Lower leg skin (tissue), 4 donors: Measurements from ENCODE around the gene SPDYE18. TPM values are rescaled to one million over a fixed set of nuclear protein-coding genes. Genes with fewer than 3 reads are reported as not detected.

ENCODE experiments used
- total RNA-seq, 4 donors: library from RNA; depleted of rRNA; stranded (reverse); fragments of >200 nt; gene quantifications; one replicate each; pipeline ENCODE4 v1.1.0, GENCODE V29; 2016

SPDYE18 gene
- total RNA-seq, 4 donors from 2014 or later: 1.7 to 2.7 (median 2.1) TPM; not detected in 1

Other genes with a start within 250 kb of the SPDYE18 start
- not detected for gene SPDYE17, start 30.2 kb downstream of the SPDYE18 start, total RNA-seq
- gene CCDC146, start 60.1 kb upstream of the SPDYE18 start, total RNA-seq: 10 to 100 TPM; 15.4 to 27.8 (median 20.7) TPM
- 10 to 100 TPM in 2 of 4 donors, 1 to 10 TPM in 2; 8.7 to 15.7 (median 10.2) TPM for gene FGL2, start 137.3 kb upstream of the SPDYE18 start, total RNA-seq